ENCODE data around the gene PLPP1. TPM values are rescaled to one million over a fixed set of nuclear protein-coding genes. Genes with fewer than 3 reads are reported as not detected.

PLPP1 gene
- total RNA-seq, 1 donor from 2014 or later, result 23.9 TPM

DNA sequence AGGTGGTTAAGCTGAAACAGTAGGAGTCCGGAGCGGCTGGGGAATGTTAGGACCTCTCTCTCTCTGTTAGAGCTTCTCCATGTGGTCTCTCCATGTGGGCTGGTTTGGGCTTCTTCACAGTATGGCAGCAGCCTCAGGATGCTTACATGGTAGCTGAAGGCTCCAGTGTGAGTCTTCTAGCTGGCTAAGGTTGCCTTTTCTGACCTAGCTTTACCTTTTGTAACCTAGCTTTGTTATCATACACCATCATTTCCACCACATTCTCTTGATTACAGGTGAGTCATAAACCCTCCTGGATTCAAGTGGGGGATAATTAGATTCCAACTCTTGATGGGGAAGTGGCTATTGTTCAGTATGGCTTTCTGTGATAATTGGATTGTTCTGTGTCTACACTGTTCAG is 128.5 kb downstream of the PLPP1 start:
- H2AFZ ChIP-seq (replicated peaks), result no peak overlapping the region
- no peak overlapping the region for H3K4me3 ChIP-seq
- Mint-ChIP-seq H3K36me3 (peaks cover 17% of the 10 kb centered on the region), H3K27ac (no peak overlapping the region), H3K4me1 (no peaks in the 10 kb centered on the region), H3K27me3 (ENCODE audit: insufficient read depth, low read depth) (no peaks in the 10 kb centered on the region), H3K4me3 (no peak overlapping the region), H3K9me3 (no peaks in the 10 kb centered on the region)
- H3K36me3 ChIP-seq, result peaks cover 19% of the 10 kb centered on the region
- no peak for DNase-seq (ENCODE audit: low spot score)
- TF ChIP-seq, protein P1, sequence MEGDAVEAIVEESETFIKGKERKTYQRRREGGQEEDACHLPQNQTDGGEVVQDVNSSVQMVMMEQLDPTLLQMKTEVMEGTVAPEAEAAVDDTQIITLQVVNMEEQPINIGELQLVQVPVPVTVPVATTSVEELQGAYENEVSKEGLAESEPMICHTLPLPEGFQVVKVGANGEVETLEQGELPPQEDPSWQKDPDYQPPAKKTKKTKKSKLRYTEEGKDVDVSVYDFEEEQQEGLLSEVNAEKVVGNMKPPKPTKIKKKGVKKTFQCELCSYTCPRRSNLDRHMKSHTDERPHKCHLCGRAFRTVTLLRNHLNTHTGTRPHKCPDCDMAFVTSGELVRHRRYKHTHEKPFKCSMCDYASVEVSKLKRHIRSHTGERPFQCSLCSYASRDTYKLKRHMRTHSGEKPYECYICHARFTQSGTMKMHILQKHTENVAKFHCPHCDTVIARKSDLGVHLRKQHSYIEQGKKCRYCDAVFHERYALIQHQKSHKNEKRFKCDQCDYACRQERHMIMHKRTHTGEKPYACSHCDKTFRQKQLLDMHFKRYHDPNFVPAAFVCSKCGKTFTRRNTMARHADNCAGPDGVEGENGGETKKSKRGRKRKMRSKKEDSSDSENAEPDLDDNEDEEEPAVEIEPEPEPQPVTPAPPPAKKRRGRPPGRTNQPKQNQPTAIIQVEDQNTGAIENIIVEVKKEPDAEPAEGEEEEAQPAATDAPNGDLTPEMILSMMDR (IDR thresholded peaks at IDR 0.05), result no peak
- no peak for TF ChIP-seq EZH2 (IDR thresholded peaks at IDR 0.05)
- no peak for TF ChIP-seq EZH2phosphoT487 (IDR thresholded peaks at IDR 0.05)
- no peak overlapping the region for H3K27ac ChIP-seq
- H3F3A ChIP-seq (ENCODE audit: low read depth), result peaks cover 6% of the 10 kb centered on the region
- H3K4me1 ChIP-seq, result no peaks in the 10 kb centered on the region
- no peak overlapping the region for H3K9ac ChIP-seq
- H3K79me2 ChIP-seq (ENCODE audit: low read depth), result no peaks in the 10 kb centered on the region
- H4K20me1 ChIP-seq (ENCODE audit: low read depth), result no peaks in the 10 kb centered on the region
- no peaks in the 10 kb centered on the region for H3K27me3 ChIP-seq
- no peak overlapping the region for H3K4me2 ChIP-seq
- H3K9me3 ChIP-seq (ENCODE audit: low read depth), result no peaks in the 10 kb centered on the region

DNA sequence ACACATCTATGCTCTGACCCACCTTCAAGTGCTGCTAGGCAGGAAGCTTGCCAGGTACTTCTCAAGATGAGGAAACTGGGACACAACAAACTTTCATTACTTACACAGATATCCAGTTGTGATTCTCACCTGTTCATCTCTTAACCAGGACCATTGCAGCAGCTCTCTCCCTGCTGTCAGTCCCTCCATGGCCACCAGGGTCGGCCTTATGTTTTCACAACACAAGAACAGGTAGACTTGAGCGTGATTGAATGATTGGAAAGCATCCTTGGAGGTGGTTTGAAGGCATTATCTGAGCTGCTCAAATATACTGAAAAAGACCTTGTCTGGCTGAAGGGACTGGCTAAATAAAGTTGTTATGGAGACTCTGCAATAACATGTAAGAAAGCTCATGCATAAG is 132.6 kb downstream of the PLPP1 start:
- Histone ChIP-seq H3K27ac (no peak overlapping the region), H2AFZ (replicated peaks) (no peak overlapping the region), H3K36me3 (peaks cover 14% of the 10 kb centered on the region), H3K4me2 (no peak overlapping the region), H3K9ac (no peak overlapping the region), H3K9me3 (ENCODE audit: low read depth) (no peaks in the 10 kb centered on the region), H3F3A (ENCODE audit: low read depth) (peaks cover 6% of the 10 kb centered on the region), H3K4me3 (no peak overlapping the region), H4K20me1 (ENCODE audit: low read depth) (no peaks in the 10 kb centered on the region), H3K4me1 (no peaks in the 10 kb centered on the region), H3K79me2 (ENCODE audit: low read depth) (no peaks in the 10 kb centered on the region), H3K27me3 (no peaks in the 10 kb centered on the region)
- DNase-seq (ENCODE audit: low spot score), result no peak
- Mint-ChIP-seq H3K27ac (no peak overlapping the region), H3K36me3 (peaks cover 18% of the 10 kb centered on the region), H3K4me3 (no peak overlapping the region), H3K27me3 (ENCODE audit: insufficient read depth, low read depth) (peaks cover 2% of the 10 kb centered on the region), H3K9me3 (no peaks in the 10 kb centered on the region), H3K4me1 (no peaks in the 10 kb centered on the region)
- TF ChIP-seq EZH2 (IDR thresholded peaks at IDR 0.05), result no peak
- TF ChIP-seq, protein P1 (IDR thresholded peaks at IDR 0.05), result peak; percentile 26
- no peak for TF ChIP-seq EZH2phosphoT487 (IDR thresholded peaks at IDR 0.05)

DNA sequence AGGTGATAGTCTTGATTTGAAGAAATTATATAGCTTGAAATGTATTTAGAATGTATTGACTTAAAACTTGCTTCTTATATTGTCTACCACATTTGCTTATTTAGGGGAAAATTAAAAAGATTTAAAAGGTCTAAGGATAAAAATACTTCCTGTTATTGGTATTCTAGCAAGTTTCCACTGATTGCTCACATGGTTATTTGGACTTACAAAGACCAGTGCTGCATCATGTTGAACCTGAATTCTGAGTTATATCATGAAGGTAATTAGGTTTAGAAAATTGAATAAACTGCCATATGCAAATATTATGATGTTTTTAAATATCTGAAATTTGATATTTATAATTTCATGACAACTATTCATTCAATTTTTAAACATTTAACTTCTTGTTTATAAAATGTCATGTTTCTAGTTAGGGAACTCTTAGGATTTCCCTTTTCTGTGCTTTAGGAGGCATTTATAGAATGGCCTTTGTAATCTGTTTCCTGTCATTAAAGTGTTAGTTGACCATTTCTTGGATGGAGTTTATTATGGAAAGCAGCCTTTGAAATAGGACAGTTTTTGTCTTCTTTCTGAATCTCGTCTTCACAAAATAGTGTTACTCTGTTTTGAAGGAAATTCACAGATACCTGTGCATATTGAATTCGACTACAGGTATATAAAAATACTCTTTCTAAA is 141.1 kb downstream of the PLPP1 start:
- Mint-ChIP-seq H3K4me3 (no peak overlapping the region), H3K36me3 (peaks cover 49% of the 10 kb centered on the region), H3K27me3 (ENCODE audit: insufficient read depth, low read depth) (no peaks in the 10 kb centered on the region), H3K4me1 (no peaks in the 10 kb centered on the region), H3K27ac (no peak overlapping the region), H3K9me3 (peaks cover 14% of the 10 kb centered on the region)
- no peak for DNase-seq (ENCODE audit: low spot score)
- Histone ChIP-seq H4K20me1 (ENCODE audit: low read depth) (no peaks in the 10 kb centered on the region), H3K4me2 (no peak overlapping the region), H3K27ac (no peak overlapping the region), H3K36me3 (peaks cover 22% of the 10 kb centered on the region), H2AFZ (replicated peaks) (no peak overlapping the region), H3K27me3 (no peaks in the 10 kb centered on the region), H3K4me1 (no peaks in the 10 kb centered on the region), H3F3A (ENCODE audit: low read depth) (no peaks in the 10 kb centered on the region), H3K4me3 (no peak overlapping the region), H3K9me3 (ENCODE audit: low read depth) (no peaks in the 10 kb centered on the region), H3K79me2 (ENCODE audit: low read depth) (no peaks in the 10 kb centered on the region), H3K9ac (no peak overlapping the region)
- TF ChIP-seq EZH2 (IDR thresholded peaks at IDR 0.05), result no peak

DNA sequence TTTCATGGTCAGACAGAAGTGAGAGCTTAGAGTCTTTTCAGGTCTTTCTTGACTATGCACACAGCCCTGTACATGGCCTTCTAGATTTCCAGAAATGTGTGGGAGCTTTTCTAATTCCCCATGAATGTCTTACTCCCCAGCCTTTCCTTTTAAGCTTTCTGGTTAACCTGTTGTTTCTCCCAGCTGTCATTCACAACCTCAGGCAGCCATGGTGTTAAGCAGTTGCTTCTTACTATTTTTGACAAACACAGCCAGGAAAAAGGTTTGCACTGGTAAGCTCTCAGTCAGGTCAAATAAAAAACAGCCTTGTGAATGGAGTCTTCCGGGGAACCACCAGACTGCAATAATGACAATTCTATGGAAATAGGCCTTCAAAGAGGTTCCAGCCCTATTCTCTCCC is 142.1 kb downstream of the PLPP1 start:
- no peak overlapping the region for H3K4me3 Mint-ChIP-seq
- no peaks in the 10 kb centered on the region for H3K4me1 ChIP-seq
- H3K27ac Mint-ChIP-seq, result no peak overlapping the region
- H3K9me3 ChIP-seq (ENCODE audit: low read depth), result no peaks in the 10 kb centered on the region
- H4K20me1 ChIP-seq (ENCODE audit: low read depth), result no peaks in the 10 kb centered on the region
- H3K79me2 ChIP-seq (ENCODE audit: low read depth), result no peaks in the 10 kb centered on the region
- H3K9ac ChIP-seq, result no peak overlapping the region
- H3K4me3 ChIP-seq, result no peak overlapping the region
- TF ChIP-seq, protein P1 (IDR thresholded peaks at IDR 0.05), result no peak
- TF ChIP-seq EZH2 (IDR thresholded peaks at IDR 0.05), result no peak
- H3K9me3 Mint-ChIP-seq, result peaks cover 14% of the 10 kb centered on the region
- H3K27me3 Mint-ChIP-seq (ENCODE audit: insufficient read depth, low read depth), result no peaks in the 10 kb centered on the region
- no peak overlapping the region for H3K4me2 ChIP-seq
- H3K4me1 Mint-ChIP-seq, result no peaks in the 10 kb centered on the region
- H3F3A ChIP-seq (ENCODE audit: low read depth), result no peaks in the 10 kb centered on the region
- H3K36me3 ChIP-seq, result peaks cover 25% of the 10 kb centered on the region
- no peak for DNase-seq (ENCODE audit: low spot score)
- no peak overlapping the region for H3K27ac ChIP-seq
- peaks cover 55% of the 10 kb centered on the region for H3K36me3 Mint-ChIP-seq
- no peaks in the 10 kb centered on the region for H3K27me3 ChIP-seq
- no peak overlapping the region for H2AFZ ChIP-seq (replicated peaks)
